BLaER1 (cell line): ENCODE data around the gene USP24.

Source experiments
- H3K27ac ChIP-seq: shearing (Covaris generic); formaldehyde crosslinking; 2 replicates; pipeline ENCODE4 v1.8.1; 2022
- H3K27me3 ChIP-seq: shearing (Covaris generic); formaldehyde crosslinking; 2 replicates; pipeline ENCODE4 v1.8.1; 2022
- H3K36me3 ChIP-seq: shearing (Covaris generic); formaldehyde crosslinking; 2 replicates; pipeline ENCODE4 v1.8.1; 2022
- H3K4me1 ChIP-seq: shearing (Covaris generic); formaldehyde crosslinking; 2 replicates; pipeline ENCODE4 v1.8.1; 2022
- H3K4me2 ChIP-seq: shearing (Covaris generic); formaldehyde crosslinking; 2 replicates; pipeline ENCODE4 v1.8.1; 2022
- H3K4me3 ChIP-seq: shearing (Covaris generic); formaldehyde crosslinking; 2 replicates; pipeline ENCODE4 v1.8.1; 2022
- H3K9ac ChIP-seq: shearing (Covaris generic); formaldehyde crosslinking; 2 replicates; pipeline ENCODE4 v1.8.1; 2022
- H3K9me3 ChIP-seq: shearing (Covaris generic); formaldehyde crosslinking; 2 replicates; pipeline ENCODE4 v1.8.1; 2022
- H4K20me1 ChIP-seq: shearing (Covaris generic); formaldehyde crosslinking; 2 replicates; pipeline ENCODE4 v1.8.1; 2022
- Cebpa-rat ChIP-seq: shearing (Covaris generic); IDR thresholded peaks from 2 replicates; pipeline ENCODE4 v1.8.1; 2022

The USP24 gene

GRCh38 chr1:55060133-55060999 is 154.8 kb downstream of the USP24 start:
- H3K27me3 ChIP-seq, result no peaks in the 10 kb centered on the region
- no peak overlapping the region for H3K4me3 ChIP-seq
- no peaks in the 10 kb centered on the region for H3K9me3 ChIP-seq
- peaks cover 4% of the 10 kb centered on the region; the same call in 1 of the 2 replicates for H3K4me1 ChIP-seq
- no peak overlapping the region for H3K9ac ChIP-seq
- H3K27ac ChIP-seq, result no peak overlapping the region
- H3K36me3 ChIP-seq, result no peaks in the 10 kb centered on the region
- no peak overlapping the region for H3K4me2 ChIP-seq
- no peak for TF ChIP-seq Cebpa-rat
- H4K20me1 ChIP-seq, result 0 out of 2 replicates have a peak, but pooled peaks cover 7% of the 10 kb centered on the region

- H3K27ac ChIP-seq, result no peak overlapping the region
- H3K4me1 ChIP-seq, result peaks cover 4% of the 10 kb centered on the region; the same call in 1 of the 2 replicates
- TF ChIP-seq Cebpa-rat, result no peak
- H3K4me2 ChIP-seq, result no peak overlapping the region
- no peaks in the 10 kb centered on the region for H3K9me3 ChIP-seq
- H3K4me3 ChIP-seq, result no peak overlapping the region
- H4K20me1 ChIP-seq, result no peaks in the 10 kb centered on the region
- no peaks in the 10 kb centered on the region for H3K27me3 ChIP-seq
- no peaks in the 10 kb centered on the region for H3K36me3 ChIP-seq
- H3K9ac ChIP-seq, result no peak overlapping the region
Measured at GRCh38 chr1:55059302-55060132, 155.6 kb downstream of the USP24 start.

DNA sequence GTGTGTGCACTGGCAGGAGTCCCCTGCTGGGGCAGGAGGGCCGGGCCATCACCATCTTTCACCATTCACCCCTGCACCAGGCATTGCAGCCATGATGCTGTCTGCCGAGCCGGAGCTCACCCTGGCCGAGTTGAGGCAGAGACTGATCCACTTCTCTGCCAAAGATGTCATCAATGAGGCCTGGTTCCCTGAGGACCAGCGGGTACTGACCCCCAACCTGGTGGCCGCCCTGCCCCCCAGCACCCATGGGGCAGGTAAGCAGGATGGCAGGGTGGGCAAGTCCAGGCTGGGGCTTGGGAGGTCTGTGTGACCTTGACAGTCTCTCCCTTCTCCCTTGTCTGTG is 157.2 kb downstream of the USP24 start:
- Histone ChIP-seq H3K27me3 (no peaks in the 10 kb centered on the region), H3K36me3 (no peaks in the 10 kb centered on the region), H3K9ac (no peak overlapping the region), H3K9me3 (no peaks in the 10 kb centered on the region), H3K27ac (no peak overlapping the region), H3K4me1 (no peaks in the 10 kb centered on the region), H3K4me3 (no peak overlapping the region), H3K4me2 (no peak overlapping the region), H4K20me1 (no peaks in the 10 kb centered on the region)
- TF ChIP-seq Cebpa-rat, result no peak

DNA sequence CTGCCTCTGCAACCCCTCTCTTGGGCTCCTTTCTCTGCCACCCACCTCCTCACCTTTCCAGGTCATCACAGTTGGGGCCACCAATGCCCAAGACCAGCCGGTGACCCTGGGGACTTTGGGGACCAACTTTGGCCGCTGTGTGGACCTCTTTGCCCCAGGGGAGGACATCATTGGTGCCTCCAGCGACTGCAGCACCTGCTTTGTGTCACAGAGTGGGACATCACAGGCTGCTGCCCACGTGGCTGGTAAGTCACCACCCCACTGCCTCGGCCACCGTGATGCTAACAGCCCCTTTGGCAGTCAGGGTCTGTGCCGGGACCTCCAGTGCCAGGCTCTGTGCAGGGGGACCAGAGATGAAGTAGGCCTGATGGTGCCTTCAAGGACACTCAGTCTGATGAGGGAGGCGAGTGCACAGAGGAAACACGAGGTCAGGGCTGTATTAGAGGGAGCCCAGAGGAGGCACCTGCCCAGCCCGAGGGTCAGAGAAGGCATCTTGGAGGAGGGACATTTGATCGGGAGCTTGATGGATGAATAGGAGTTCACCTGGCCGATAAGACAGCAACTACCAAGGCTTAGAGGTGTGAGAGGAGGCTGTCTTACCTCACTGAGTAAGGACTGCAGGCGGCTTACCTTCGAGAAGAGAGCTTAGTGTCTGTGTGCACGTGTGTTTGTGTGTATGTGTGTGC is 157.8 kb downstream of the USP24 start:
- 0 out of 2 replicates have a peak, but pooled peaks cover 4% of the 10 kb centered on the region for H3K4me1 ChIP-seq
- H3K9ac ChIP-seq, result no peak overlapping the region
- H3K36me3 ChIP-seq, result no peaks in the 10 kb centered on the region
- no peak overlapping the region for H3K4me2 ChIP-seq
- no peaks in the 10 kb centered on the region for H4K20me1 ChIP-seq
- H3K27ac ChIP-seq, result no peak overlapping the region
- no peaks in the 10 kb centered on the region for H3K9me3 ChIP-seq
- no peaks in the 10 kb centered on the region for H3K27me3 ChIP-seq
- no peak overlapping the region for H3K4me3 ChIP-seq
- TF ChIP-seq Cebpa-rat, result no peak

- TF ChIP-seq Cebpa-rat, result no peak
- Histone ChIP-seq H3K4me3 (no peak overlapping the region), H3K36me3 (no peaks in the 10 kb centered on the region), H3K27me3 (no peaks in the 10 kb centered on the region), H3K9me3 (no peaks in the 10 kb centered on the region), H3K27ac (no peak overlapping the region), H4K20me1 (no peaks in the 10 kb centered on the region), H3K9ac (no peak overlapping the region), H3K4me1 (0 out of 2 replicates have a peak, but pooled peaks cover 6% of the 10 kb centered on the region), H3K4me2 (no peak overlapping the region)
Measured at GRCh38 chr1:55056632-55056992, 158.6 kb downstream of the USP24 start.

- TF ChIP-seq Cebpa-rat, result no peak
- no peaks in the 10 kb centered on the region for H3K9me3 ChIP-seq
- H3K4me2 ChIP-seq, result no peak overlapping the region
- no peaks in the 10 kb centered on the region for H4K20me1 ChIP-seq
- no peaks in the 10 kb centered on the region for H3K36me3 ChIP-seq
- H3K27me3 ChIP-seq, result no peaks in the 10 kb centered on the region
- 0 out of 2 replicates have a peak, but pooled peaks cover 6% of the 10 kb centered on the region for H3K4me1 ChIP-seq
- H3K9ac ChIP-seq, result no peak overlapping the region
- no peak overlapping the region for H3K27ac ChIP-seq
- no peak overlapping the region for H3K4me3 ChIP-seq
Measured at GRCh38 chr1:55055951-55056631, 159.1 kb downstream of the USP24 start.

DNA sequence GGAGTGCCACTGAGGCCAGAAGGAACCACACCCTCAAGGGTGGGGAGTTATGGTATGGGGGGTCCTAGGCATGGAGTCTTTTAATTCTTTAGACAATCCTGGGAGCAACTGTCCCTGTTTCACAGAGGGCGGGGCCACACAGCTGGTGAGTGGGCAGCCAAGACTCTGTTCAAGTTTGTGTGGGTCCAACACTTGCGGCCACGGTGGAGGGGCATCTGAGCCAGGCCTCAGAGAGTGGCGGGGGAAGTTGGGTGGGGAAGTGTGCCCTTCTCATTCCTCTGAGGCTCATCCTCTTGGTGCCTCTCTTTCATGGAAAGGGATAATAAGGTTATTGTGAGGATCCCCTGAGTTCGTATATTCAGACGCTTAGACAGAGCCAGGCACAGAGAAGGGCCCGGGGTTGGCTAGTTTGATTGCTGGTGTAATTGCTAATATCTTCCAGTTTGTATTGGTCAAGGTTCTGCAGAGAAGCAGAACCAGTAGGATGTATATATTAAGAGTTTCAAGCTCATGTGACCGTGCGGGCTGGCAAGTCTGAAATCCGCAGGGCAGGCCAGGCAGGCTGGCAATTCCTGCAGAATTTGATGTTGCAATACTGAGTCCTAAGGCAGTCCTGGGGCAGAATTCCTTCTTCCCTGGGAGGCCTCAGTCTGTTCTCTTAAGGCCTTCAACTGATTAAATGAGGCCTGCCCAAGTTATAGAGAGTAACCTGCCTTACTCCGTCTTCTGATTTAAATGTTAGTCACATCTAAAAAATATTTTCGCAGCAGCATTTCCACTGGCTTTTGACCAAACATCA is 159.9 kb downstream of the USP24 start:
- no peak overlapping the region for H3K4me3 ChIP-seq
- H3K36me3 ChIP-seq, result no peaks in the 10 kb centered on the region
- no peak overlapping the region for H3K9ac ChIP-seq
- no peaks in the 10 kb centered on the region for H4K20me1 ChIP-seq
- H3K27ac ChIP-seq, result no peak overlapping the region
- H3K9me3 ChIP-seq, result no peaks in the 10 kb centered on the region
- no peaks in the 10 kb centered on the region for H3K27me3 ChIP-seq
- 0 out of 2 replicates have a peak, but pooled peaks cover 6% of the 10 kb centered on the region for H3K4me1 ChIP-seq
- no peak for TF ChIP-seq Cebpa-rat
- no peak overlapping the region for H3K4me2 ChIP-seq

- TF ChIP-seq Cebpa-rat, result no peak
- Histone ChIP-seq H3K36me3 (no peaks in the 10 kb centered on the region), H3K27ac (no peak overlapping the region)
Measured at GRCh38 chr1:55054396-55054795, 160.8 kb downstream of the USP24 start.

More at GRCh38 chr1:55054396-55054795, 160.8 kb downstream of the USP24 start:
- no peaks in the 10 kb centered on the region for H3K27me3 ChIP-seq
- H4K20me1 ChIP-seq, result no peaks in the 10 kb centered on the region
- H3K4me2 ChIP-seq, result no peak overlapping the region
- no peak overlapping the region for H3K4me3 ChIP-seq
- H3K4me1 ChIP-seq, result 0 out of 2 replicates have a peak, but pooled peaks cover 6% of the 10 kb centered on the region
- H3K9me3 ChIP-seq, result no peaks in the 10 kb centered on the region
- no peak overlapping the region for H3K9ac ChIP-seq
